Liver (tissue), 3 donors: Measurements from ENCODE around the gene KIF18B.

Experiments
- CTCF ChIP-seq: fragments of 150-350 bp; IDR thresholded peaks from 2 replicates; pipeline ENCODE4 v1.5.1; 2017; ENCODE audit warnings: improper control_type of control experiment, low read depth, low read length; ENCODE audit not compliant: missing input control
- JUND ChIP-seq, 2 donors: IDR thresholded peaks; 2 replicates each; pipeline ENCODE4 v1.6.1; 2016; ENCODE audit warnings: antibody characterized with exemption in 2 of 2
- MAX ChIP-seq: IDR thresholded peaks from 2 replicates; pipeline ENCODE4 v1.6.1; 2016; ENCODE audit warnings: antibody characterized with exemption
- TAF1 ChIP-seq: conservative IDR thresholded peaks from 2 replicates; pipeline ENCODE4 v1.6.1; 2016; ENCODE audit warnings: antibody characterized with exemption, mild to moderate bottlenecking
- TF ChIP-seq, protein P1 (sequence below): IDR thresholded peaks from 2 replicates; pipeline ENCODE4 v1.6.1; 2016; ENCODE audit warnings: antibody characterized with exemption
- donor health status: healthy.
- donor health status: healthy.

DNA sequence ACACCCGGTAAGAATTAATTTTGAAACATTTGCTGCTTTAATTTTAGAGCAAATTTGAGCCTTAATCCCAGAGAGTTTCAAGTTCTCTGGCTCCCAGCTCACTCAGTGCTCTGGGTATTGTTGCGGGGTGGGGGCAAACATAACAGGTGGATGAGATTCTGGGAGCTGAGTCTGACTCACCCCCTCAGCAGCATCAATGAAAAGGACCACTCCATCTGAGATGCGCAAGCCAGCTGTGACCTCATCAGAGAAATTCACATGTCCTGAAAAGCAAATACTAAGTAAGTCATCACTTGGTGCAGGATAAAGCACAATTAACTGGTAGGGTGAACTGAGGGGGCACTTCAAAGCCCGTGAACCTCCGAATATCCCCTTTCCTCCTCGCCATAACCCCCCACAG, 68.2 kb downstream of the KIF18B start:
- no peak for TF ChIP-seq CTCF
- TF ChIP-seq JUND (IDR thresholded peaks at IDR 0.05), result no peak
- TF ChIP-seq, protein P1, sequence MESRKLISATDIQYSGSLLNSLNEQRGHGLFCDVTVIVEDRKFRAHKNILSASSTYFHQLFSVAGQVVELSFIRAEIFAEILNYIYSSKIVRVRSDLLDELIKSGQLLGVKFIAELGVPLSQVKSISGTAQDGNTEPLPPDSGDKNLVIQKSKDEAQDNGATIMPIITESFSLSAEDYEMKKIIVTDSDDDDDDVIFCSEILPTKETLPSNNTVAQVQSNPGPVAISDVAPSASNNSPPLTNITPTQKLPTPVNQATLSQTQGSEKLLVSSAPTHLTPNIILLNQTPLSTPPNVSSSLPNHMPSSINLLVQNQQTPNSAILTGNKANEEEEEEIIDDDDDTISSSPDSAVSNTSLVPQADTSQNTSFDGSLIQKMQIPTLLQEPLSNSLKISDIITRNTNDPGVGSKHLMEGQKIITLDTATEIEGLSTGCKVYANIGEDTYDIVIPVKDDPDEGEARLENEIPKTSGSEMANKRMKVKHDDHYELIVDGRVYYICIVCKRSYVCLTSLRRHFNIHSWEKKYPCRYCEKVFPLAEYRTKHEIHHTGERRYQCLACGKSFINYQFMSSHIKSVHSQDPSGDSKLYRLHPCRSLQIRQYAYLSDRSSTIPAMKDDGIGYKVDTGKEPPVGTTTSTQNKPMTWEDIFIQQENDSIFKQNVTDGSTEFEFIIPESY, result no peak
- no peak for TF ChIP-seq TAF1
- no peak for TF ChIP-seq MAX
